Activated CD4-positive, alpha-beta T cell treated with anti-CD3 and anti-CD28 coated beads, Interleukin-2, Interleukin-4, amounts not matched to agents 100 ng/mL and 50 ng/mL, durations not matched to agents 16 hours and 8 hours (primary cell): ENCODE data around the gene KLF12.

ENCODE experiments used
- DNase-seq: peaks from one replicate; pipeline ENCODE4 v3.0.0-alpha.2; 2020; ENCODE audit warnings: low spot score

Gene KLF12

GRCh38 chr13:74134777-74135325 is 647 bp upstream of the KLF12 start:
- DNase-seq, result peak; percentile 32

- peak; percentile 76 for DNase-seq
Measured at GRCh38 chr13:74133657-74134201, 475 bp downstream of the KLF12 start.

GRCh38 chr13:74132776-74133656 is 1.2 kb downstream of the KLF12 start:
- peak; percentile 34 for DNase-seq

- peak; percentile 52 for DNase-seq
Measured at GRCh38 chr13:74132152-74132775, 1.9 kb downstream of the KLF12 start.

- DNase-seq, result no peak
Measured at GRCh38 chr13:74131227-74131626, 3.0 kb downstream of the KLF12 start.

GRCh38 chr13:74129500-74130191 is 4.6 kb downstream of the KLF12 start:
- DNase-seq, result no peak

- no peak for DNase-seq
Measured at GRCh38 chr13:74128156-74128767, 5.9 kb downstream of the KLF12 start.

GRCh38 chr13:74118328-74118727 is 15.9 kb downstream of the KLF12 start:
- no peak for DNase-seq

GRCh38 chr13:74117207-74117705 is 16.9 kb downstream of the KLF12 start:
- DNase-seq, result no peak

GRCh38 chr13:74115133-74115532 is 19.1 kb downstream of the KLF12 start:
- no peak for DNase-seq

GRCh38 chr13:74114641-74115040 is 19.6 kb downstream of the KLF12 start:
- DNase-seq, result no peak

- no peak for DNase-seq
Measured at GRCh38 chr13:74114202-74114601, 20.0 kb downstream of the KLF12 start.

- DNase-seq, result no peak
Measured at GRCh38 chr13:74111901-74112824, 22.0 kb downstream of the KLF12 start.

GRCh38 chr13:74111399-74111798 is 22.8 kb downstream of the KLF12 start:
- DNase-seq, result no peak

GRCh38 chr13:74110053-74110452 is 24.2 kb downstream of the KLF12 start:
- no peak for DNase-seq

- DNase-seq, result no peak
Measured at GRCh38 chr13:74107598-74107997, 26.6 kb downstream of the KLF12 start.

- no peak for DNase-seq
Measured at GRCh38 chr13:74105871-74106270, 28.3 kb downstream of the KLF12 start.

GRCh38 chr13:74104661-74105275 is 29.4 kb downstream of the KLF12 start:
- DNase-seq, result no peak

GRCh38 chr13:74103970-74104555 is 30.1 kb downstream of the KLF12 start:
- DNase-seq, result no peak

- DNase-seq, result no peak
Measured at GRCh38 chr13:74103196-74103595, 31.0 kb downstream of the KLF12 start.
